ENCODE data around the gene TRPM4. TPM values are rescaled to one million over a fixed set of nuclear protein-coding genes. Genes with fewer than 3 reads are reported as not detected.

TRPM4 gene
- total and polyA plus RNA-seq, 12 donors, result 20.4 to 100 (median 33.0) TPM

DNA sequence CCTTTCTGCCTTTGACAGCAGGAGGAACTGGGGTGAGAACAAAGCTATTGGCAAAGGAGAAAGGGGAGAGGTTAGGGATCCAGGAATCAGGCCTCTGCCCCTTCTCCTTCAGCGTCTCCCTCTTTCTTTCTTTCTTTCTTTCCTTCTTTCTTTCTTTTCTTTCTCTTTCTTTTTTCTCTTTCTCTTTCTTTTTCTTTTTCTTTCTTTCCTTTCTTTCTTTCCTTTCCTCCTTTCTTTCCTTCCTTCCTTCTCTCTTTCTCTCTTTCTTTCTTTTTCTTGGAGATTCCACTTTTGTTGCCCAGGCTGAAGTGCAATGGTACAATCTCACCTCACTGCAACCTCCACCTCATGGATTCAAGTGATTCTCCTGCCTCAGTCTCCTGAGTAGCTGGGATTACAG, 75.6 kb downstream of the TRPM4 start:
- Histone ChIP-seq H3K4me3 (no peak overlapping the region), H3K4me1 (no peaks in the 10 kb centered on the region), H3K36me3 (no peaks in the 10 kb centered on the region), H3K27me3 (no peaks in the 10 kb centered on the region), H3K9me3 (peaks cover 0 to 4% (median 0%) of the 10 kb centered on the region in 11 donors), H3K27ac (no peak overlapping the region)
- intact Hi-C loops (cut with DNase I), result no loop called here
- TF ChIP-seq, protein P1, sequence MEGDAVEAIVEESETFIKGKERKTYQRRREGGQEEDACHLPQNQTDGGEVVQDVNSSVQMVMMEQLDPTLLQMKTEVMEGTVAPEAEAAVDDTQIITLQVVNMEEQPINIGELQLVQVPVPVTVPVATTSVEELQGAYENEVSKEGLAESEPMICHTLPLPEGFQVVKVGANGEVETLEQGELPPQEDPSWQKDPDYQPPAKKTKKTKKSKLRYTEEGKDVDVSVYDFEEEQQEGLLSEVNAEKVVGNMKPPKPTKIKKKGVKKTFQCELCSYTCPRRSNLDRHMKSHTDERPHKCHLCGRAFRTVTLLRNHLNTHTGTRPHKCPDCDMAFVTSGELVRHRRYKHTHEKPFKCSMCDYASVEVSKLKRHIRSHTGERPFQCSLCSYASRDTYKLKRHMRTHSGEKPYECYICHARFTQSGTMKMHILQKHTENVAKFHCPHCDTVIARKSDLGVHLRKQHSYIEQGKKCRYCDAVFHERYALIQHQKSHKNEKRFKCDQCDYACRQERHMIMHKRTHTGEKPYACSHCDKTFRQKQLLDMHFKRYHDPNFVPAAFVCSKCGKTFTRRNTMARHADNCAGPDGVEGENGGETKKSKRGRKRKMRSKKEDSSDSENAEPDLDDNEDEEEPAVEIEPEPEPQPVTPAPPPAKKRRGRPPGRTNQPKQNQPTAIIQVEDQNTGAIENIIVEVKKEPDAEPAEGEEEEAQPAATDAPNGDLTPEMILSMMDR (IDR thresholded peaks at IDR 0.05), result no peak
- 83 to 94% methylated on average over 1 of the region's 1 CpG for WGBS, 2 donors
- ATAC-seq (no peak), DNase-seq (no peak)

DNA sequence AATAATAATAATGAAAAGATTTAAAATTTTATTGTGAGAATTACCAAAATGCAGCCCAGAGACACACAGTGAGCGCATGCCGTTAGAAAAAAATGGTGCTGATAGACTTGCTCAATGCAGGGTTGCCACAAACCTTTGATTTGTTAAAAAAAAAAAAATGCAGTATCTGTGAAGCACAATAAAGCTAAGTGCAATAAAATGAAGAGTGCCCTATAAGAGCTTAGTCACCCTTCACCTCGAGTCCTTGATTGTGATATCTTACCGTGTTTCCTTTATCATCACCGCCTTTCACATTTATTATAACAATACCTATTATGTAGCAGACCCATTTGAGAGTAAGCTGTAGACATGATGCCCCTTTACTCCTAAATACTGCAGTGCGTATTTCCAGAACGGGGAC, 84.2 kb downstream of the TRPM4 start:
- DNase-seq (no peak), ATAC-seq (no peak)
- H3K4me3 ChIP-seq, result no peak overlapping the region
- H3K9me3 ChIP-seq, result no peaks in the 10 kb centered on the region
- TF ChIP-seq, protein P1 (IDR thresholded peaks at IDR 0.05), result no peak
- H3K36me3 ChIP-seq, result peaks cover 0 to 11% (median 0%) of the 10 kb centered on the region in 9 donors
- WGBS, 2 donors, result 87 to 90% methylated on average over 7 of the region's 7 CpGs
- H3K4me1 ChIP-seq, result no peaks in the 10 kb centered on the region
- intact Hi-C loops (cut with DNase I), result no loop called here
- no peak overlapping the region for H3K27ac ChIP-seq
- no peaks in the 10 kb centered on the region for H3K27me3 ChIP-seq

DNA sequence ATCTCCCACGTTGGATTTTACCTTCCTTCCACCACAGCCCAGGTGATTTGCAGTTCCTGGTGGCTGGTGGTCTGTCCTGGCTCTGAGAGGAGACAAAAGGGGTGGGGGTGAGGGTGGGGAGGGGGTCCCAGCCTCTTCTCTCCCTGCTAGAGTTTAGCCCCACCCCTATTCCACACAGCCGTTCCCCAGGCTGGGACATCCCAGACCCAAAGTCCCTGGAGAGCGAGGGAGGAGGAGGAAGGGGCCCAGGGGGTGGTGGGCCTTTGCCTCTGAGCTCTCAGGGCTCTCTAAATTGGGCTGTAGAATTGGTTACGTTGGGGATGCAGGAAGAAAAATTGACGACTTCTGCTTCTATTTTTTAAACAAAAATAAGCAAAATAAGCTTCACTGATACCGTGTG, 85.5 kb downstream of the TRPM4 start:
- 39 to 55% methylated on average over 6 of the region's 6 CpGs for WGBS, 2 donors
- intact Hi-C loops (cut with DNase I), result no loop called here
- H3K27me3 ChIP-seq, result no peaks in the 10 kb centered on the region
- DNase-seq, result no peak
- H3K4me1 ChIP-seq, result no peaks in the 10 kb centered on the region
- H3K4me3 ChIP-seq, result no peak overlapping the region
- TF ChIP-seq, protein P1 (IDR thresholded peaks at IDR 0.05), result no peak
- no peak for ATAC-seq
- H3K9me3 ChIP-seq, result no peaks in the 10 kb centered on the region
- H3K36me3 ChIP-seq, result peaks cover 0 to 11% (median 0%) of the 10 kb centered on the region in 9 donors
- H3K27ac ChIP-seq, result no peak overlapping the region

DNA sequence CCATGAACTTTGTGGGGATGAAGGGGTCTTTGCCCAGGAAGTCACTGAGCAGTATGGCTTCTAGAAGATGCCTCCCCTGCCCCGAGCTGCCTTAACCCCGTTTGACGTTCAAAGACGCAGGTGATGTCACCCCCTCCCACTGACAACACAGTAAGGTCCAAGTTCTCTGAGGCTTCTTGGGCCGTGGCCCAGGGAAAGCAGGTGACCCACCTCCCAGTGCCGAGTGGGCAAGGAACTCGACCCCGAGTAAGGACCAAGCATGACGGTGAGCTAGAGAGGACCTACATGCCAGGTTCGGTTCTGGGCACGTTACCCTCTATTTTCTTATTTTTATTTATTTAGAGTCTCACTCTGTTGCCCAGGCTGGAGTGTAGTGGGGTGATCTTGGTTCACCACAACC, 86.1 kb downstream of the TRPM4 start:
- Histone ChIP-seq H3K9me3 (no peaks in the 10 kb centered on the region), H3K27me3 (no peaks in the 10 kb centered on the region), H3K4me3 (no peak overlapping the region), H3K36me3 (peaks cover 0 to 11% (median 0%) of the 10 kb centered on the region in 9 donors), H3K27ac (no peak overlapping the region), H3K4me1 (no peaks in the 10 kb centered on the region)
- ATAC-seq (no peak), DNase-seq (no peak)
- 90% methylated on average over 11 of the region's 11 CpGs for WGBS, 2 donors
- TF ChIP-seq, protein P1 (IDR thresholded peaks at IDR 0.05), result no peak
- intact Hi-C loops (cut with DNase I), result no loop called here
